Jurkat, Clone E6-1 (cell line): Measurements from ENCODE around the gene LARGE1.
"Not testable (repeated sequence)": the region's sequence is repeated elsewhere in the genome, so short reads cannot be mapped to it uniquely, and the experiment has no call there.

Source experiments
- DNase-seq: peaks from one replicate; pipeline ENCODE4 v3.0.0-alpha.2; 2011; ENCODE audit warnings: low read depth, low spot score
- H3K4me3 ChIP-seq: 2 replicates; pipeline ENCODE4 v1.5.1; 2011; ENCODE audit warnings: mild to moderate bottlenecking, low read length, control low read depth, moderate library complexity

Gene LARGE1

DNA sequence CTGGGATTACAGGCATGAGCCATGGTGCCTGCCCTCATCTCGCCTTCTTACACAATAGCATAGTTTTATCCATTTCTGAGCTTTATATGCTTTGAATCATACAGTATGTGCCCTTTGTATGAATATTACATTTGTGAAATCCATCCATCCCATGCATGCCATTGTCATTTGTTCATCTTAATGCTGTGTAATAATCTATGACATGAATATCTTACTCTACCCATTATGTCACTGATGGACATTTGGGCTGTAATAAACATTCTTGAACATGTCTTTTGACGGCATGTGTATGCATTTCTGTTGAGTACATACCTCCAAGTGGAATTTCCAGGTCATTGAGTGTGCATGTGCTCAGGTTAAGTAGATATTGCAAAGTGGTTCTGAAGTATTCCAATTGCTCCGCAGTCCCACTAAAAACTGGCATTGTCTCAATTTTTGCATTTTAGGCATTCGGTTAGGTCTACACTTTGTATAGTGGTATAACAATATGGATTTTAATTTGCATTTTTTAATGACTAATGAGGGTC, 522.8 kb downstream of the LARGE1 start:
- no peak for DNase-seq
- H3K4me3 ChIP-seq, result no peak overlapping the region

DNA sequence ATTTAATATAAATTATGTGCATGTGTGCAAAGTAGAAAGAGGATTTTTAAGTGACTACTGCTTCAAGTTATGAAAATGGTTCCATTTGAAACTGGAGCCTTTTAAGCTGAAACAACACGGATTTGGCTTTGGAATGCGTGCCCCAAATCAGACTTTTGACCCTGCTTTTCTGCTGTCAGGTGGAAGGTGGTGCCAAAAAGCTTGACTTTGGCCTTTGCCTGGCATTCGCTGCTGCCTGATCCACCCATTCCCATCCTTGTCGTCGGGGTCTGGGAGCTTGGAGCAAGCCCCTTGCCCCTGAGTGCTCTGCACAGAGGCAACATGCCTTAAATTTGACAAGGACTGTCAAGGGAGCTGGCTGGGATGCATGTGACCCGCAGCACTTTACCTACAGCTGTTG, 526.8 kb downstream of the LARGE1 start:
- H3K4me3 ChIP-seq, result no peak overlapping the region
- DNase-seq, result no peak

- DNase-seq, result no peak
- no peak overlapping the region for H3K4me3 ChIP-seq
These were observed 529.0 kb downstream of the LARGE1 start for GRCh38 chr22:33391298-33391697.

DNA sequence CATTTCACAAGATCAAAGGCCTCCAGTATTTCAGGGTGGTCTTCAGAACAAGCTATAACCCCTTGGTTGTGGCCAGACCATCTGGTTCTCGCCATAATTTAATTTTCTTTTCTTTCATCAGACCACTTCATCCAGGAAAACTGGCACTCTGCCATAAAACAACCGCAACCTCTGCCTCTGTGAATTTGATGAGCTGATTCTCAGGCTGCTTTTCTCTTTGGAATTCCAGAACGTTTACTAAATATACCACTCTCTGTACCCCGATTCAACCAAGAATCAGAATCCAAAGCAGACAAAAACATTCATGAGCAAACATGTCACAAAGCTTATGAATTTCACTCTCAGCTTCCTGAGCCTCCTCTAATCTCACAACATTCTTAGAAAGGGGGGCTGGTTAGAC, 530.3 kb downstream of the LARGE1 start:
- DNase-seq, result no peak
- no peak overlapping the region for H3K4me3 ChIP-seq

DNA sequence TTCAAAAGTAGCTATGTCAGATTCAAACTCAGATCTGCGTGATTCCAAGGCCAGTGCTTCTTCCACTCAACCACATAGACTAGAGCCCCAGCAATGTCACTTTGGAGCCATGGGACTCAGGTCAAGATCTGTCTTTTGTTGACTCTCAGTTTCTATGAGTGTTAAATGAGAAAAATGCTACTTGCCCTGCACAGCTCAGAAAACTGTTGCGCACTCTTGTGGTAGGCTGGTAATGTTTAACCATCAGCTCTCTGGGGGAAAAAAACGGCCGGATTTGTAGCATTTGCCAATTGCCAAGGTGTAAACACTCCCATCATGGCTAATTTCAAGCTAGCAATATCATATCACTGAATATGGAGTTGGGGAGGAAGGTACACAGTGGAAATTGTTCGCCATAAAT, 534.0 kb downstream of the LARGE1 start:
- DNase-seq, result no peak
- no peak overlapping the region for H3K4me3 ChIP-seq

DNA sequence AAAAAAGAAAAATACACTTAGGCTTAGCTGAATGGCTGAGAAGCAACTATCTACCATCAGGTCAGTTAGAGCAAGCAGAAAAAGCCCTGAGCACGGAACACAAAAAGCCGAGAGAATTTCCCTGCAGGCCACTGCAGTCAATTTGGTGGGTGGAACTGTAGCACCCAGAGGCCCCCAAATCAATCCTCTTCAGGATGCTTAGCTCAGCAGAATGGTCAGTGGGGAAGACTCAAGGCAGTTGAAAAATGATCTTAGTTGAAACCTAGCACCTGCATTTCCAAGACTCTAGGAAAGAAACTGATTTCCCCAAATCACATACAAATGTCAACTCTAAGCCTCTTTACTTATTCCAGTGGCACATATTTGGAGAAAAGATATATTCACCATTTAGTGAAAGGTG, 534.7 kb downstream of the LARGE1 start:
- no peak for DNase-seq
- no peak overlapping the region for H3K4me3 ChIP-seq

- H3K4me3 ChIP-seq, result no peak overlapping the region
- DNase-seq, result no peak
These were observed 537.8 kb downstream of the LARGE1 start for GRCh38 chr22:33382436-33382835.

GRCh38 chr22:33381531-33382406, 538.5 kb downstream of the LARGE1 start:
- no peak overlapping the region for H3K4me3 ChIP-seq
- DNase-seq, result no peak

DNA sequence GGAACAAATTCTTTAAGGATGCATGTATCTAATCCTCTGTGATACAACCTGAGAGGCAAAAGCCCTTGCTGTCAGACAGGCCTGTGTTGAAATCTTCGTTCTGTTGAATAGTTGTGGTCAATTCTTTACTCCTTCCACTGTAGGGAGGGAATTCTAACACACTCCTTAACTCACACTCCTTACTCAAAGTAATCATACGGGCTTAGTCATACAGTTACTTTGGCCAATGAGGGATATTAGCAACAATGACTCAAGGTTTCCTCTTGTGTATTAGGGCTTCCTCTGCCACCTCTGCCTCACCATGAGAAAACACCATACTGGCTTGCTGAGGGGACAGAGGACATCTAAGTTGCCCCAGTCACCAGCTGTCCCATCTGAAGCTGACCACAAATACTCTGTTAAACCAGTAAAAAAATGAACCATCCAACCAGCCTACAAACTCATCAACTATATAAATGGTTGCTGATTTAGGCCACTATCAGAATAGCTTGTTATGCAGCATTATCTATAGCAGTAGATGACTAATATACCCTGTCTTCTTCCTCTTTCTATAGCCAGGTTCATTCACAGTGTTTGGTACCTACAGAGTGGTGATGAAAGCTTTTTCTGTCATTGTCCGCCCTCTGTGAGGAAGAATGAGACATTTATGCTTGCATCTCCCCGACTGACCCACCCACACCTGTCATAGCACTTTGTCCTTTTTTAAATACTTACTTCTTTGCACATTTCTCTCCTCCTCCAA, 539.3 kb downstream of the LARGE1 start:
- DNase-seq, result no peak

GRCh38 chr22:33379836-33380235, 540.4 kb downstream of the LARGE1 start:
- DNase-seq, result no peak
- H3K4me3 ChIP-seq, result no peak overlapping the region

More for the DNA sequence above, 539.3 kb downstream of the LARGE1 start:
- no peak overlapping the region for H3K4me3 ChIP-seq

- DNase-seq, result no peak
- no peak overlapping the region for H3K4me3 ChIP-seq
These were observed 547.4 kb downstream of the LARGE1 start for GRCh38 chr22:33372875-33373274.

- DNase-seq, H3K4me3 ChIP-seq: not testable (repeated sequence)
These were observed 557.0 kb downstream of the LARGE1 start for GRCh38 chr22:33363256-33363655.

DNA sequence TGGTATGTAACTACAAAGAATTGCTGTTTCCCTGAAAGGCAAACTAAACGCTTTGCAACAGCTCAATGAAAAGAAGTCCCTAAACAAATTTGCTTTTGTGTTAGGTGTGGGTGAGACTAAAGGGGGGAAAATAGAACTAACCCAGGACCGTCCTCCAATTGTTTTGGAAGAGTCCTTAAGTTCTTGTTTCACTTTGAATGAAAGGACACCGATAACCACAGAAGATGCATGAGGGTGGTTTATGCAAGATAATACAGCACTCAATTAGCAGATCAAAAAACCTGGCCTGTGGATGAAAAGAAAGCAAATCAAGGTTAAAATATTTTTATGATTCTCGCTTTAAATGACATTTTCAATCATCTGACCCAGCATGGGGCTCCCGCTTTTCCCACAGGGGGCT, 557.6 kb downstream of the LARGE1 start:
- DNase-seq, result no peak
- no peak overlapping the region for H3K4me3 ChIP-seq

DNA sequence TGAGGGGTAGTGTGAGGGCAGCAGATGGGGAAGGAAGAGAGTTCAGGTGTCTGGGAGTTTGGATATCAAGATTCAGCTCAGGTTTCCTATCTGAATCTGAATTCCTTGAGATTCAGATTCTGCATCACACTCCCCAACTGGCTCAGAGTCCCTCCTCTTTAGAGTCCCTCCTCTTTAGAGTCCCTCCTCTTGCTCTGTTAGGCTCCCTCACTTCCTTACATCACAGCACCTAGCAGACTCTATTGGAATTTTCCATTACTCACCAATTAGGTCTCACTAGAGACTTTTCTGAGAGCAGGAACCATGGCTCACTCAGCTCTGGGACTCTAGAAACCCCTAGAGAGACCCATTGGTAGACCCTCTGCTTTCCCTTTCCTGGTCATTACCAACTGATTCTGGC, 558.7 kb downstream of the LARGE1 start:
- no peak overlapping the region for H3K4me3 ChIP-seq
- DNase-seq, result no peak

- H3K4me3 ChIP-seq, result no peak overlapping the region
- DNase-seq, result no peak
These were observed 562.3 kb downstream of the LARGE1 start for GRCh38 chr22:33357981-33358399.

GRCh38 chr22:33354928-33355327, 565.3 kb downstream of the LARGE1 start:
- no peak for DNase-seq
- H3K4me3 ChIP-seq, result no peak overlapping the region

DNA sequence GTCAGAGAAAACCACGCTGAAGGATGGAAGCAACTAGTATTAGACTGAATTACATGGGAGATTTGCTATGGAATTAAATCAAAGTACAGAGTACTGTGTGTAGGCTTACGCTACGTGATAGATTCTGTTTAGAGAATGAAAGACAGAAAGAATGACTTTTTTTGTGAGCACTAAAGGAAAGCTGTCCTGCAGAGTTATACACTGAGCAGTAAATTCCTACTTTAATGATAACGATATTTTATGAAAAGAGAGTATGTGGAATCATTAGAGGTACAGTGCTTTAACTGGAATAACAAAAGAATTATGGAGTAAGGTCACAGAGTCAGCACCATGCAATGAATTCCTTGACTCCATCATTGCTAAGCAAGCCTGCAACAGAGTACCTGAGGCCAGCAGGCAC, 566.8 kb downstream of the LARGE1 start:
- DNase-seq, result no peak
- no peak overlapping the region for H3K4me3 ChIP-seq

DNA sequence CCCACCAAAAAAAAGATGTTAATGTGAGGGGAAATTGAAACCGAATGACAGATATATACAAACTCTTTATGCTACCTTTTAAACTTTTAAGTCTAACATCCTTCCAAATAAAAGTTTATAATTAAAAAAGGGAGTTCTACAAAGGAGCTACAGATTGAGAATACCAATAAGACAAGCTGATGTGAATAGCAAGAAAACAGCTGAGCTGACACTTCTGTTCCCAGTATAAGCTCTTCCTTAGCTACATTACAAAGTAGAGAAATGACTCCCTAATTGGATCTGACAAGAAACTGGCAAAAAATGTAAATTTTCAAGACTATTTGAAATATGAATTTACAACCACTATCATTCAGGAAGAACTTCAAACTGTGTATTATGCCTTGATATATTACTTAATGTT, 567.5 kb downstream of the LARGE1 start:
- no peak for DNase-seq
- H3K4me3 ChIP-seq, result no peak overlapping the region

- no peak overlapping the region for H3K4me3 ChIP-seq
- DNase-seq, result no peak
These were observed 569.3 kb downstream of the LARGE1 start for GRCh38 chr22:33350961-33351360.

GRCh38 chr22:33350491-33350890, 569.8 kb downstream of the LARGE1 start:
- H3K4me3 ChIP-seq, result no peak overlapping the region
- DNase-seq, result no peak
